GM11168 (cell line): ENCODE data around the gene OTOG.

Source experiments
- in situ Hi-C: fragments of 300-500 bp; cut with MboI; formaldehyde crosslinking; loops from one replicate; pipeline ENCODE4 v1.12.0; 2022; ENCODE audit warnings: low sequenced_read_pairs; ENCODE audit not compliant: unreplicated experiment

Gene OTOG

DNA sequence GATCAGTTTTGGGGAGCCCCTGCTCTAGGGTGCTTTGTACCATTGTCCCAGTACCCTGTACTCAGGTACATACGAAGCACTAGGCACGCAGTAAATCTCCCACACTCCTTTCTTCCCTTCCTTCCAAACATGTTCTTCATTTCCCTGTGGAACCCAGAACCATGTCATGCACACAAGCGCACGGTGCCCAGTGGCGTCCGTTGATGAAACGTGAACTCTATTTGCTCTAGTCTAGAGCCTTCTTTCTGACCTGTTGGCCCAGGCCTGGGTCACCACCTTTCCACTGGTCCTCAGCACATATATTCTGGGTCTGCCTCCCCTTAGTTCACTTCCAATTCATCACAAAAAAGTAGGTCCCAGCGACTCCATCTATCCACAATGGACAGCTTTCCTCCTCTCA is 9.8 kb upstream of the OTOG start:
- in situ Hi-C loops, result no loop called here

DNA sequence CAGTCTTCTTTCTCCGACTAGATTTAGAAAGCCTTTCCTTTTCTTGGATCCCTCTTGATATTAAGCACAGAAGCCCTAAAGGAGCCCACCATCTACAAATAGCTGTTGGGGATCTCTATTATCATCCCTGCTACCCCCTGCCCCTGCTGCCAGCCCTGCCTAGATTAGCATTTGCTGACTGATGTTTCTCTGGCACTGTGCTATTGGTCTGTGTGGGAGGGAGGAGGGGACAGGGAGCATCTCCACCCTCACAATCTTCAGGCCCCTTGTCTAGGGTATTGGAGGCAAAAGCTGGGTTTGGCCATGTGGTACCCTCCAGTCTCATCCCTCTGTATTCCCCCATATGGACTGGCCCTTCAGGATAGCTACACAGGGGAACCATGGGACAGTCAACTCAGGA is 9.0 kb upstream of the OTOG start:
- in situ Hi-C loops, result no loop called here

DNA sequence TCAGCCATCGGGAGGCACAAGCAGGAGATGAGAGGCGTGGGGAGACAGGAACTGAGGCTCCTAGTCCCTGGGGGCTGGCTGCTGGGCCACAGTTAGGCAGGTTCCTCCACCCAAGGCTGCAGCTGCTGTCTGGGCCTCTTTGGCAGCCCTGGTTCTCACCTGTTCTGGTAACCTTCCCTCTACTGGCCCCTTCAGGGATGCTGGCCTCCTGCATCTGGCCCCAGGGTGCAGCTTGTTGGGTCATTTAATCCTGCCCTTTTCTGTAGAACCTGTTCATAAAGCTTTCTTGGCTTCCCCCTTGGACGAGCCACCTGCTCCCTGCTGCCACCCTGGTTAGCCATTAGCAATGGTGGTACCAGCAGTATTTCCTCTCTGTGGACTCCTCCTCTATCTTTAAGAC is 8.3 kb upstream of the OTOG start:
- in situ Hi-C loops, result no loop called here

DNA sequence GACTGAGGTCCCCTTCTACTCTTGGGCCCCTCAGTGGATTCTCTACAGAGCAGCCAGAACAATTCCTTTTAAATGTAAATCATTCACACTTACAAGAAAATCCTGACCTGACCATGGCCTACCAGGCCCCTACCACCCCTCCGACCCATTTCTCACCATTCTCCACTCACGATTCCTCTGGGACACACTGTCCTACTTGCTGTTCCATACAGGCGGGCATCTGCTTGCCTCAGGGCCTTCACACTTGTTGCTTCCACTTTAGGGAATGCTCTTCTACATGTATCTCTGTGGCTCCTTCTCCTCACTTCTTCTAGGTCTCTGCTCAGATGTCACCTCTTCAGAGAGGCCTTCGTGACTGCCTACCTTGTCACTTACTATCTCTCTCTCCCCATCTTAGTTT is 6.3 kb upstream of the OTOG start:
- in situ Hi-C loops, result no loop called here

DNA sequence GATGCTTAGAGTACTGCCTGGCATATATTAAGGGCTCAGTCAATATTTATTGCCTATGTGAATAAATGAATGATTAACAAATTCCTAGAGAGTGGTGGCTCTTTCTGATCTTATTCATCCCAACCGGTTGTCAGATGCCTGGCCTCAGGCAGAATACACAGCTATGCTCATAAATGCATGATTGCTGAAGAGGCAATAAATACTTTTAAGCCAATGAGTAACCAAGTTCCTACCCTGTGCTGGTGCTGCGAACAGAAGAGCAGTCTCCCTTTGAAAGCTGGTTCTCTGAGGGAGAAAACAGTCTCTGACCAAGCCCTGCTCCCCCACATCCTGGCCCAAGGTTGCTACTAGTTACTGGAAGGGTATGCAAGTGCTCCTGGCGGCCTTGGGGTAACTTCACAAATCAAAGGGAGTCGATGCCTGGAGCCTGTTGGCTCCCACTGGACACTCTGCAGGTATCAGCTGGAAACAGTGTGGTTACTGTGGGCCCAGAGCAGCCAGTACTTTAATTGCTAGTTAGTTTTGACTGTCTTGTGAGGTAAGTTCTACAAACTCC is 5.7 kb upstream of the OTOG start:
- in situ Hi-C loops, result no loop called here

DNA sequence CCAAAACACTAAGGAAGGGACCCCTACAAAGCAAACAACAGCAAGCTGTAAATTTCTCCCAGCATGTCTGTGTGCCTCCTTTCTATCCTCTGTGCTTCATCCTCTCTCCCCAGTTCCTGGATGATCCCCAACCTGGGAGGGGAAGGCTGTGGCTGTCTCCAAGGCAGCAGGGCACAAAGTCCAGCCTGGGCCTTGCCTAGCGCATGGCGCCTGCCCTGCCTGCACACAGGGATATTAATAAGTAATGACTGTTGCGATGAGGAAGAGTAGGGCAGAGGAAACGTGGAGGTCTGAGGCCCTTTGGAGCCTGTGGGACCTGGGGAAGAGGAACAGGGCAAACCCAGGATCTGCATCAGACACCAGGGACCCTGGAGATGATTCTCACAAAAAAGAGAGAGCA is 4.8 kb upstream of the OTOG start:
- in situ Hi-C loops, result no loop called here

DNA sequence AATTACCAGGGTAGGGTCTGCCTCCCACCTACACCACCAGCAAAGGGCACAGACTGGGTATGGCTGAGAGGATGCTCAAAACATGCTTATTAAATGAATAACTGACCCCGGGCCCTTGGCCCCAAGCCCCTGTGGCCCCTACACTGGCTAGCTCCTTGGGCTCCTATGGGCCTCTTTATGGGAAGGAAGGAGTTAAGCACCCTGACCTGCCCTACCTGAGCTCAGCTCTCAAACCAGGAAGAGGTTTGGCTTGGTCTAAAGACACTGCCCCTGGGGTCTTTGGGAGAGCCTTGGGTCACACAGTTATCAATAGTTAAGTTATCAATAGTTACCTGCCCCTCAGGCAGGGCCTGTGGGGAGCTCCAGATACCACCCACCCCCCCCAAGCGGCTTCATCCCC is 4.0 kb upstream of the OTOG start:
- in situ Hi-C loops, result no loop called here

DNA sequence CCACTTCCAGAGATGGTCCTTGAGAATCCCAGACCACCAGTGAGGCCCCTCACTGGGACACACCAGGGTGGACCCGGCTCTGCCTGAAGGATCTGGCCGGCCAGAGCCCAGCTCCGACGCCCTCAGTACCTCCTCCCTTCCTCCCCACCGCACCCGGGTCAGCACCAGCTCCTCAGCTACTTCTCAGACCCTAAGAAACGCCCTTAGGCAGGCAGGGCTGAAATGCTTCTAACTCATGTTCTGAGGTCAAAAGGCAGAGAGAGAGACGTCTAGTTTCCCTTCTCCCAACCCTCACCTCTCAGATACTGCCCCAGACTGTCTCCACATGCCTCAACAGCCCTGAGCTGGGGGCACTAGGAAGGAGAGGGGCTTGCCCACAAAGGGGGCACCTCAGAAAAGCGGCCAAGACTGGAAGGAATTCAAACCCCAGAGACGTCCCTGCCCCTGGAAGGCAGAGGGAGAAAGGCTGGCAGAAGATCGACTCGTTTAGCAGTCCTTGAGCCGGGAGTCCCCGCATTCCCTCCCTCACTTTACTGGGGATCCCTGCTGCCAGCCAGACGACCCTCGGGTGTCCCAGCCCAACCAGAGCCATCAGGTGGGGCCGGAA is 3.4 kb upstream of the OTOG start:
- in situ Hi-C loops, result no loop called here

DNA sequence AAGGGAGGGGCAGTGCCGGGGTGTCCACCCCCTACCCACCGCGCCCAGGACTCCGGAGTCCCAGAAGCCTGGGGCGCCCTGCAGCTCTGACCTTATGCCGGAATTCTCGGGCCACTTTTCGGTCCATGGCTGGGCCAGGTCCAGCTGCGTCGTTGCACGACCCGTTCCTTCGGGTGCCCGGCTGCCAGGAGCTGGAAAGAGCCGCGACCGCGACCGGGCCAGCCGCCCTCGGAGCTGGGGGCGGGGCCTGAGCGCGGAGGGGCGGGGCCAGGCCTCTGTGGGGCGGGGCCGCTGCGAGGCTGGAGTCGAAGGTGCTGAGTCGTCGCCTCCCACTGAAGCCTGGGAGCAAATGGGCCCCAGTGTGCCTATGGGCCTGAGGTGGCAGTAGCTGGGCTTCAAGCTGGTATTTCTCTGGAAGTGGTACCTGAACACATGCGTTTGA is 2.9 kb upstream of the OTOG start, which contains the start of gene USH1C:
Gene USH1C, minus strand, starts transcription at position 236 of the 442 bp plus-strand sequence. Its CDS starts 109 bp downstream, at position 127.
- in situ Hi-C loops, result no loop called here

DNA sequence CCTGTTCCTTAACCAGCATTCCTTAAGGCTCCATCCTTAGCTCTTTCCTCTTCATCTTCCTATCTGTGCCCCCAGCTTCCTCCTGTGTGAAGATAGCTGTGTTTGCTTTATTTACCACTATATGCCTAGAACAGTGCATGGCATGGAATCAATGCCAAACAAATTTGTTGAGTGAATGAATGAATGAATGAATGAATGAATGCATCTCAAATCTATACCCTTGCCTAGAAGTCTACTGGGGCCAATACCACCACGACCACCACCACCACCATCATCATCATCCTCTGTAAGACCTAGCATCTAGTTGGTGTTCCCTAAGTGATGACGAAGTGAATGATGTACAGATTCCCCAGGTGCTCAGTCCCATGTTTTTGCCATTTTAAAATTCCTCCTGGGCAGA is 819 bp upstream of the OTOG start:
- in situ Hi-C loops, result no loop called here

DNA sequence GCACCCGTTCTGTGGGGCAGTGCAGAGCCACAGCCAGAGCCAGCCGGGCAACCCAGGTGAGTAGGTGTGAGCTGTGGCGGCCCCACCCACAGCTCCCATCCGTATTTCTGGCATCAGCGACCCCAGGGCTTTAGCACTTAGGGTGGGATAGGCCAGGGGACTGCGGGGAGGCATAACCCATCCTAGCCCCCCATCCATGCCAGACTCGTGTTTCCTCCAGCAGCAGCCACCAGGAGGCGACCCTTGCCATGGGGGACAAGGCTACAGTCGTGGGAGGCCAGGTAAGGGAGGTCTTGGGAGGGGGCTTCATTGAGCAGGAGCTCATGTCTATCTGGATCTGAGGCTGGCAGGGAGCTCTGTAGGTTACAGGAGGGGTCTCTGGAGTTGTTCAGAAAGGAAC is 873 bp downstream of the OTOG start:
- in situ Hi-C loops, result no loop called here

DNA sequence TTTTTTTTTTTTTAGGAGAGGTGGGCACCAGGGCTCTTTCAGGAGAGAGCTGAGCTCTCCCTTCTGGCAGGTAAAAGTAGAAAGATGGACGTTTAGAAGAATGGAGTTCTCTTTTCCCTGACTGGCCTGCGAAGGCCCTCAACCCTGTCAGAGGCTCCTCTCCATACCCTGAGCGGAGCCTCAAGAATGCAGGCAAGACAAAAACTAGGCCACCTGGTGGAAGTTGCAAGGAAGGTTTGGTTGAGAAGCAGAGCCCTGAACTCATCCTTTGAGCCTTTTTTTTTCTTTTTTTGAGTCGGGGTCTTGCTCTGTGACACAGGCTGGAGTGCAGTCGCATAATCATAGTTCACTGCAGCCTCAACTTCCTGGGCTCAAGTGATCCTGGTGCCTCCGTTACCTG is 1.4 kb downstream of the OTOG start:
- in situ Hi-C loops, result no loop called here

DNA sequence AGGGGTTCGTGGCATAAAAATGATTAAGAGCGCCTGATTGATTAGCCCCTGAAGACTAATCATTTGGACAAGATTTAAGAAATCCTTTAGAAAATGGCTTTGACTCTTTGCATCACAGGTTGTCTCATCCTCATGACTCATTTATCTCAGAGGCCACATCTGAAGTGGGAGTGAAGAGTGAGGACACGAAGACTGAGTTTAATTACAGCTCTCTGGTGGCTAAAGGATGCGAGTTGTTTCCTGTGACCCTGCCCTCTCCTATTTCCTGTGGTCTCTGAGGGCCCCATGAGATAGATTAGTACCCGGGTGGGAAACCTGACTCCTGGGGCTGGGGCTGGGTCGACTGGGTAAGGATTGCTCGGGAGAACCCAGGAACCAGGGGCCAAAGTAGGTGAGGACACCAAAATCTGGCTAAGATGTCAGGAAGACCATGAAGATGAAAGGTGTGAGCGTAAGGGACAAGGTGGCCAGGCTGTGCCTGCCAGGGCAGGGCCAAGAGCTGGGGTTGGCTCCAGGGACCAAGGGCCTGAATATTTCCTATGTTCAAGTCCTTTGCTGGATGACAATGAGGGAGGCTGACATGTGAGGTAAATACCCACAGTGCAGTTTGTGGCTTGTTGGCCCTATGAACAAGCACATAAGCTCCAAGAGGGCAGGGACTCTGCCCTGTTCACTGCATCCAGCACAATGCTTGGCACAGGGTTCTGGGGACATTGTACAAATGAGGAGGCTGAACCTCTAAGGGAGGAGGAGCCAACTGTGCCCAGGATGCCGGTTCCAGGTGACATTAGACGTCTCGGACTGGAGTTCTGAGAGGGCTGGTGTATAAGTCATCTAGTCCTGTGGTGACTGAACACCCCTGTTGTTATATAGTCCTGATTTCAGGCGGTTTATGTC is 3.6 kb downstream of the OTOG start:
- in situ Hi-C loops, result no loop called here

DNA sequence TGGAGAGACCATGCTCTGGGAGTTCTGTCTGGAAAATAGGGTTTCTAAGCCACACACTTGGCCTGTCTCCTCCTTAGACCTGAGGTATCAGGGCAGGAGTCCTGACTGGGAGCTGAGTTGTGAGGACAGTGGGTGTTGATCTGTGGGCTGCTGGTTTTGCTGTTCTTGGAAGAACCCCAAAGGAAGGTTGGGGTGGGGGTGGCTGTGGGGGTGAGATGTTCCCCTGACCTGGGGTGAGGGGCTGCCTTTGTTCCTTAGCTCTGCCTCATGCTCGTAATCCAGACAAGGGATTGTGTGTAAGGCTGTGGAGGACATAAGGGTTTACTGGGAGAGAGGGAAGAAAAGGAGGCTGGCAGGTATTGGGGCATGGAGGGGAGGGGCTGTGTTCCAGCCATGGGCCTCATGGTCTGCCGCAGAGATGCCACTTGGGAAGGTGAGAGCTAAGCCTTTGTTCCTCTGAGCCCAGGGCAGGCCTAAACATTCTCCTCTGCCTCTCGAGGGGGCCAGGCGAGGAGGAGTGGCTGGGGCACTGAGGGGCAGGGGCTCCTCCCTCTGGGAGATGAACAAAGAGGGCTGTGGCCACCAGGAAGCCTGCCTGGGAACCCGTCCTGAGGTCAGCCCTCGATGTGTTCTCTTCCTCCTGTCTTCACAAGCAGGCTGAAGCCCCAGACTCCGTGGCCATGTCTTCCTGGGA is 4.4 kb downstream of the OTOG start:
- in situ Hi-C loops, result no loop called here

DNA sequence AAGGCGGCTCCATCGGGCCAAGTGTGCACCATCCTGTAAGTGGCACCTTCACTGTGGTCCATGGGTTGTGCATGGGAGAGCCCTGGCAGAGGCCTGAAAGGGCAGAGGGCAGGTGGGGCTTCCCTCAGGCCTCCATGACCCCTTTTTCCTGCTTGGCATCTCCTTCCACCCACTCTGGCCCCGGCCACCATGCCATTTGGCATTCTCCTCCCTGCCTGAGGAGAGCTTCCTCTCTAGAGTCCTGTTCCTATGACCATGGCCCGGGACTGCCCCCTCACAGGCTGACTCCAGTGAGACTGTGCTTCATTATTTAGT is 4.9 kb downstream of the OTOG start:
- in situ Hi-C loops, result no loop called here

DNA sequence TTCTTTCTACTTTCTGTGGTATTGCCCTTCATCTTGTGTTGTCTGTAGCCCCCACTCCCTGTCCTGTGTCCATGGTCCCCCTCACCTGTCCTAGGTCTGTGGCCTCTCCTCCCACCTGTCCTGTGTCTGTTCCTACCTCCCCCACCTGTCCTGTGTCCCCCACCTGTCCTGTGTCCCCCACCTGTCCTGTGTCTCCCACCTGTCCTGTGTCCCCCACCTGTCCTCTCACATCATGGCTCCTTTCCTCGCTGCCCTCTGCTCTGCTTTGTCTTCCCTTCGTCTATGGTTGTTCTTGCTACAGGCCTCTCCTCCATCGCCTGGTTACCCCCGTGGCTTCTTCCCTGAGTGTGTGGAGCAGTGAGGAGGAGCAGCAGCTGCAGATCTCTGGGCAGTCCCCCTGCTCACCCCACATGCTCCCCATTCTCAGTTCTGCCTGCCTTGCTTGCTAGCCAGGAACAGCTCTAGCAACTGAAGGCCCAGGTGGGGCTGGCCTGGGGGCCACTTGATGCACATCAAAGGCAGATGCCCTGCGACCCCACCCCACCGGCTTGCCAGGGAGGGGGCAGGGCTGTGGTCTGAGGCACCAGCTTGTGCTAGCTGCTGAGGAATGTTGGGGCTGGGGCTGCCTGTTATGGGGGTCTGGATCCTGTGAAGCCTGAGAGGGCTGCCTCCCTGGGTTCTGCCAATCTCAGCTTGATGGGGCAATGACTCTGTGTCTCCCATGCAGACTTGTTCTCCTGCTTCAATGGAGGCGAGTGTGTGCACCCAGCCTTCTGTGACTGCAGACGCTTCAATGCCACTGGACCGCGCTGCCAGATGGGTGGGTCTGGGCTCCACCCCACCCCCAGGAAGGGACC is 5.6 kb downstream of the OTOG start:
- in situ Hi-C loops, result no loop called here

DNA sequence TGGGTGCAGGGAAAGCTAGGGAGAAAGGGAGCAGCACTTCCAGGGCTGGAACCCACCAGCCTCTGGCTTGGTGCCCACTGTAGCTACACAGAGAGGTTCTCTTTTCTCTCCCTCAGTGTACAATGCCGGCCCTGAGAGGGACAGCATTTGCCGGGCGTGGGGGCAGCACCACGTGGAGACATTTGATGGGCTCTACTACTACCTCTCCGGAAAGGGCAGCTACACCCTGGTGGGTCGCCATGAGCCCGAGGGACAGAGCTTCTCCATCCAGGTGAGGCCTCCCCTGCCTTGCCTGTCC is 6.1 kb downstream of the OTOG start:
- in situ Hi-C loops, result no loop called here

DNA sequence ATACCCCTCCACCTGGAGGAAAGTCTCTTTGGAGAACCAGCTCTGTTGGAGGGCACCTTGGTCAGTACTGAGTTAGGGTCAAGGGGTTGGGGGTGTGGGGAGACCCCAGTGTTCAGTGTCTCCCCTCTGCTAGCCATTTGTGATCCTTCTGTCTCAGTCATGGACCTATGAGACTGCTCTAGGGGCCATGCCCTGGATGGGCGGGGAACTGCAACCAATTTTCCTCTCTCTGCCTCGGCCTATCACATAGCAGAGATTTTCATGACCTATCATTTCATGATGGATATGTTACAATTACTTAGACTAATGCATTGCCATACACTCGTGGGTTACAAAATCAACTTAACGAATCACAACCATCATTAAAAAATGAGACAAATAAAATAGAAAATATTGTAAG is 7.4 kb downstream of the OTOG start:
- in situ Hi-C loops, result no loop called here

DNA sequence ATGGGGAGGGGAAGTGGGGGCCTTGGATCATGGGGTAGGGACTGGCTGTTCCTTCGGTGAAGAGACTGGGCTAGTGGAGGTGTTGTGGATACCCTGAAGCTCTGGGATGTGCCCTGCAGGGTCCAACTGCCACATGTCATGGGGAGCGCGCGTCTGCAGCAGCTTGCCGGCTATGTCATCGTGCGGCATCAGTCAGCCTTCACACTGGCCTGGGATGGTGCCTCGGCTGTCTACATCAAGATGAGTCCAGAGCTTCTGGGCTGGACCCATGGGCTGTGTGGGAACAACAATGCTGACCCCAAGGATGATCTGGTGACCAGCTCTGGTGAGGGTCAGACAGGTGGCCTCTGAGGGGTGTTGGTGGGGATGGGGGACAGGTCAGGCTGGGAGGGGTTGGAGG is 9.9 kb downstream of the OTOG start:
- in situ Hi-C loops, result no loop called here

DNA sequence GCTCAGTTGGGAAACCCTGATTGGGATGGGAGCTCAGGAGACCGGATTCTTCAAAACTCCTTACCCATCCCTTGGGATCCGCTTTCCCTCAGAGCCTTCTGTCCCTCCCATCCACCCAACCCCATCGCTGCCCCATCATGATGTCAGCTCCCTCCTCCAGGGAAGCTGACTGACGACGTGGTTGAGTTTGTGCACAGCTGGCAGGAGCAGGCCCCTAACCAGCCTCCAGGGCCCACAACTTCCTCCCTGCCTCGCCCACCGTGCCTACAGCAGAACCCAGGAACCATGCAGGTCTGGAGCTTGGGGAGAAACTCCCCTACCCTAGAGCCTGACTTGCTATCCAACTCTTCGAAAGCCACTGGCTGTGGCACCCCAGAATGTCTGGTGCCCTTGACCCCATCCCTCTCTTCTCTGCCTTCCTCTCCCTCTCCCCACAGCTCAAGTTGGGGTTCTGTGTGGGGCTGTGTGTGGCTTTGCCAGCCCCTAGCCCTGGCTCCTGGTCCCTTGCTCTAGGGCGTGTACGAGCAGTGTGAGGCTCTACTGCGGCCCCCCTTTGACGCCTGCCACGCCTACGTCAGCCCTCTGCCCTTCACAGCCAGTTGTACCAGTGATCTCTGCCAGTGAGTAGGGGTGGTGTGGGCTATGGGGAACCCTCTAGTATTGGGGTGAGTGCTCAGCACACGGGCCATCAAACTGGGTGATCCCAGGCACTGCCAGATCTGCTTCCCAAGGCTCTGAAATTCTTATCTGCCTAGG is 11.1 kb downstream of the OTOG start:
- in situ Hi-C loops, result no loop called here
